ENCODE measurements around the gene OPRM1.
"Not testable (repeated sequence)": the region's sequence is repeated elsewhere in the genome, so short reads cannot be mapped to it uniquely, and the experiment has no call there.

The OPRM1 gene

DNA sequence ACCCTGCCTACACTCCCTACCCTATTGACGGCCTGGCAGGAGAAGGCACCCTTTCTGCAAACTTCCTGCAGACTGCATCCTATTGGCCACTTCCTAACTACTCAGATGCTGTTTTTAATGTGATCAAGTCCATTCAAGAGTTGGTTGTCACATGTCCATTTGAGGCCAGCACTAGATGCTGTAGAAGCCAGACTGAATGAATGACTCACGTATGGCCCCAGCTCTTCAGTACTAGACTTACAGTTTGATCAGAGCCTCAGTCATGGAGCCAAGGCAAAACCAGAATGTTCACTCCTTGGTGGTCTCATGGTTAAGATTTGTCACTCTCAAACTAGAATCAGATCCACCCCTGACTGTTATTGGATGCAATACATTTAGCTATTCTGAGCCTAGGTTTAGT lies 101.7 kb downstream of the OPRM1 start:
- DNase-seq (ENCODE audit: low read depth in 3 of 3): no peak

DNA sequence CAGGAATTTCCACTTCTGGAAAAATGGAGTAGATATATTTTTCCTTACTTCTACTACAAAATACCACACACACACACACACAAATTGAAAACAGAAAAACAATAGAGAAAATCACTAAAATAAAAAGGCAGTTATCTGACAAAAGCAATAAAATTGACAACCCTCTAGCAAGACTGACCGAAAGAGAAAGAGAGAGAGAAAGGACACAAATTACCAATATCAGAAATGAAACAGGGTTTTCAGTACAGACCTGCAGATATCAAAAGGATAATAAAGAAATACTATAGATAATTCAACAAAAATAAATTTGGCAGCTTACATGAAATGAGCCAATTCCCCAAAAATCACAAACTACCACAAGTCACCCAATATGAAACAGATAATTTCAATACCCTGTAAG lies 104.7 kb downstream of the OPRM1 start:
- DNase-seq (ENCODE audit: low read depth in 3 of 3): no peak

DNA sequence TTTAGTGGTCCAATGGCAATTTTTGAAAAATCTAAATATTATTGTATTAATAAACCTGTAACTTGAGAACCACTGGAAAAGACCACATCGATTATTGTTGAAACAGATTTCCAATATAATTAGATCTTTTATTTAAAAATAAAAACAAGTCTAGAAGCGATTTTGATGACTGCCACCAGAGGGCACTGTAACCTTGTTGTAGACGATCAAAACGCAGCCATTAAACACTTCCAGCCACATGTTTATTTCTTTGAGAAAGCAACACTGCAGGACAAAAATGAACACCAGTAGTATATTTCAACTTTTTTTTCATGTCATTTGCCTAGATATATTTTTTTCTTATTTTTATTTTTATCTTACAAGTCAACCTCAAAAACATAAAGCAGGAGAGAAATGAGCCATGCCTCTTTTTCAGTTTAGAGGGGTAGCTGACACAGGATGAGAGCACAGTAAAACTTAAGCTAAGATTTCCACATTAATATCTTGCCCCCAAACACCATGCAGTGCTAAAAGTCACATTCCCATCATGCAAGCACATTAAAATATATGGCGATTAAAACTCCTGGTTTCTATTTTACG lies 115.4 kb downstream of the OPRM1 start:
- peak in 2 of 3 experiments; percentile 27 to 60 for DNase-seq (ENCODE audit: low read depth in 3 of 3)

DNA sequence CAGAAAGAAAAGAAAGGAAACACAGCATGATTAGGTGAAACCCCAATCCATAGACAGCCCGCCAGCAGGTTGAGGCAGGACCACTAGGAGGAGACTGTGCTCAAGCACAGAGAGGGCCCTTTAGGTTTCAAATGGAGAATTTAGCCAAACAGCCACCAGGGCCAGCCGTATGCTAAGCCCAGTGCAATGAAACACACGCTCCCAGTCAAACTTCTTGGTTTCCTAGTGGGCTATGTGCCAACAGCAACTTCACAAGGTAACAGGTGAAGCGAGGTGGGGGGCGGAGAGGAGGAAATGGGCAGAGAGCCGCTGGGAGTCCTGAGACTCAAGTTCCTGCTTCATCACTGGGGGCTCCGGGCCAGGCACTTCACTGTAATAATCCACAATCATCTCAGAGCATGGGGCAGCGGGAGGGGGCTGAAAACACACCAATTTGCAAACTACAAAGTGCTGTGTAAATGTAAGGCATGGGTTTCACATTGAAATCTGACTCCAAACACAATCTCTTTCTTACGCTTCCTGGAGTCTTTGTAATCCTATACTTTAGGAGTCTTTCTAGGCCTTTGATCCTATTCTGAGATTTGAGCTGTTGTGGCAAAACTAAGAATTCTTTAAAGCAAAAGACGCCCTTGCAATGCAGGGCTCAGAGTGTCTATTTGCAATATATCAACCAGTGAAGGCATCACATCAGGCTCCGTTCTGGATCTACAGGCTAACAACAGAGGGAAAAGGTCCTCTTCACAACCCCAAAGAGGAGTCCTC lies 117.3 kb downstream of the OPRM1 start:
- DNase-seq (ENCODE audit: low read depth in 3 of 3): peak; percentile 18 to 50 (median 48)

DNA sequence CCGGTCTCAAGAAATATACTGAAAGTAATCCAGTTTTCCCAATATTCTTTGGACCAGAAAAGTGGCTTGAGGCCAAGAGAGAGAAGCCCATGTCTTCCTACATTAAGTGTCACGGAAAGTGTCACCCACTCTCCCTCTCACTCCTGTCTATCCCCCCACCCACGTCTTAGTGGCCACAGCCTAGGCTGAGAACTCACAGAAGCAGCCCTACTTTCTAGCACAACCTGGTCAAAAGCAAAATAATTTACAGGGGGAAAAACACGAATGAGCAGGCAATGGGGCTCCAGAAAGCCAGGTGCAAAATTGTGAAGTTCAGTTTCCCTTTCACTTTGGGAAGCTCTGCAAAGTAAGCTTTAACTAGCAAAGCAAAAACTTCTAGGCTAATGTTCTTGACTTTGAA lies 118.0 kb downstream of the OPRM1 start:
- DNase-seq (ENCODE audit: low read depth in 3 of 3): peak in 1 of 3 experiments; percentile 14

DNA sequence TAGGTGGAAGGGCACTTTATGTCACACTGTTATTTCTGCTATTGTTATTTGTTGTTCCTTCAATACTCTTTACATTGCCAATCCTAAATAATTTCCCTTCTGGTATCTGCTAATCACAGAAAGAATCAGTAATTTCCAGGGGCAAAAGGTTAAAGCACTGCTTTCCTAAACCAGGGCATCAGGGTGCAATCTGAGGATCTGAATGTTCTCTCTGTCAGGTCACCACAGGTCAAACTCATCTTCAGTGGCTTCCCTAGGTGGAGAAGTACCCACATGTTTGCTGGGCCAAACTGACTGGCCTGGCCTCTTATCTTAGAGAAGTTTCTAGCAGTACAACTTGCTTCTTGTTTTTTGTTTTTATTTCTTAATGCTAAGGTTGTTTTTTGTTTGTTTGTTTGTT lies 118.7 kb downstream of the OPRM1 start:
- DNase-seq (ENCODE audit: low read depth in 3 of 3): no peak

DNA sequence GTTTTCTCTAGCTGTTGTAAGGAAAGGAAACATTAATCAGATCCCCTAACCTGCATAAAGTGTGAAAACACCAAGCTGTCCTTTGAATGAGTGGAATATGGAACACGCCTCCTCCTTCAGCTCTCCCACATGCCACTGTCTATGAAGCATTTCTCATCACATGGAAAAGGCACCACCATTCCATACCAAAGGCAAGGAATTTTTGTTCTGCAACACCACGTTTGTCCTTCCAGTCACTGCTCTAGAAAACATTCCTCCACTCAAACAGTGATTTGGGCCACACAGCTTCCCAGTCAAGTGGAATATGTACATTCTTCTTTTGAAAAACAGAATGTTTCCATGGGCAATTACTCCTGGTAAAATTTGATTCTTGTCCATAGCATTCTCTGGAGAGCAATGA lies 120.1 kb downstream of the OPRM1 start:
- no peak for DNase-seq (ENCODE audit: low read depth in 3 of 3)

DNA sequence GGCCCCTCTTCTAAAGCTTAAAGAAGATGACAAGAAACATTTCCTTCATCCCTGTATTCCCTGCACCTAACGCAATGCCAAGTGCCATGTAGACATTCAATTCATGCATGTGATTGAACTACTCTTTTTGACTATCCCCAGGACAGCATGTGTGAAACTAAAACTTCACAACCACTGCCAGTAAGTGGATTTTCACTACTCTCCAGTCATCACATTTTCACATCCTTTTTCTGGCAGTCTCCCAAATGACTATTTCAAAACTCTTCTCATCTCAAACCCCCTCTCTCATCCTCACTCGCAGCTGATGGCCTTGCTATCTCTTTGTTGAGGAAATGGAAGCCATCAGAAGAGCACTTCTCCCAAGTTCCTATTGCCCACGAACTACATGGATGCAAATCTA lies 122.6 kb downstream of the OPRM1 start:
- DNase-seq (ENCODE audit: low read depth in 3 of 3): no peak

DNA sequence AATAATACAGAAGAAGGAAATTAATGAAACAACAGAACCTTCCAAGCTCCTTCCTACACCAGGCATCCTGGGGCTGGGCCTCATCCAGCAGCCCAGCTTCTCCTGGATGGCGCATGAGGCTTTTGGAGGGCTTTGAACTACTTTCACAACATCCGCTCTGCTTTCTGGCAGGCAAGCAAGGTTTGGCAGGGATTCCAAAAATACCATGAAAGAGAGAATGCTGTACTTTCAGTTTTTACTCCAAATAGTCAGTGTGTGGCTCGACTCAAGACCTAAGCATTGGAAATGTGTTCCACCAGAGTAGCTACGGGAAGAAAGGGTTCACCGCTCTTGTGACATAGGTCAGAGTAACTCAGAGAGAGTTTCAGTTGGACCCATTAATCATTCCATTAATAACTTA lies 125.4 kb downstream of the OPRM1 start:
- DNase-seq (ENCODE audit: low read depth in 3 of 3): no peak

DNA sequence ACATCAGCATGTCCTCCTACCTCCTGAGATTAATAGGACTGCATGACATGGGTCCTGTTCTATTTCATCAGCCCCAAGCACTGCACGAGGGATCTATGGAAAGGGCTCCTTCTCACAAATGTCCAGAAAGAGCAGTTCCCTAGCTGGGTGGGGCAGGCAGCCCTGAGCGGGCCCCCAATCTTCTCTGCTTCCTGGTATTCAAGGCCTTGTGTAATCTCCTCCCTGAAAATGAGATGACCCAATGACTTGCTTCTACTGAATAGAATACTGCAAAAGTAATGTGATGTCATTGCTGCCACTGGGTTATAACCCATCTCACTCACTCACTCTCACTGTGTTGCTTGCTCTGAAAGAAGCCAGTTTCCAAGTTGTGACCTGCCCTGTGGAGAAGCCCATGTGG lies 126.4 kb downstream of the OPRM1 start:
- DNase-seq (ENCODE audit: low read depth in 3 of 3): no peak

DNA sequence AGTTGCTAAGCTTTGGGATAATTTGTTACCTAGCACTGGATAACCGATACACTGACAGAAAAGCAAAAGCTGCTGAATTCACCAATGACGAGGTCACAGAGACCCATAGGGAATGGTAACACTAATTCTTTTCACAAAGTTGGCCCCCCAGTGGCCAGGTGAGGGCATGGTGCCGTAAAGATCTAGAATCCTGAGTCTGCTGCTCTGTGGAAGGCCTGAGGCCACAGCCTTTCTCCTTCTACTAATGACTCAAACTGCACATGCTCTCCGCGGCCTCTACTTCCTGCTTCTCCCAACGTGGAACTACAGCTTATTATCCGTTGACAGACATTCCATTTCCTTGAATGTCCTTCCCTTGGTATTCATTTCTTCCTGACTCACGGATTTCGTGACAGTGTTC lies 127.1 kb downstream of the OPRM1 start:
- DNase-seq (ENCODE audit: low read depth in 3 of 3): no peak

DNA sequence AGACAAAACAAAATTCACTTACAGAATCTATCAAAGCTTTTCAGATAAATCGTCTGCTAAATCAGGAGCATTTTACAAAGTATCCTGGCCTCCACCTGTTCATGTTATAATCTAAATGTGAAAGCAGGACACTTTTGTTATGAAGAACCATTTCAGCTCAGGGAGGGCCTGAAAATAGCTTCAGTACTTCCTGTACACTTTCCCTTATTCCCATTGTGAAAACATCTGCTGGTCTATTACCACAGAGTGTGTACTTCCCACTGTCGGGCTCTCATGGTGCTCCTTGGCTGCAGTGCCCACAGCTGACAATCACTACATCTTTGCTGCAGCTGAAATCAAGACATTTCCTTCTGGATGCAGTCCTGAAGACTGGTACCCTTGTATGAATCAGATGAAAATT lies 128.1 kb downstream of the OPRM1 start:
- DNase-seq (ENCODE audit: low read depth in 3 of 3): no peak

DNA sequence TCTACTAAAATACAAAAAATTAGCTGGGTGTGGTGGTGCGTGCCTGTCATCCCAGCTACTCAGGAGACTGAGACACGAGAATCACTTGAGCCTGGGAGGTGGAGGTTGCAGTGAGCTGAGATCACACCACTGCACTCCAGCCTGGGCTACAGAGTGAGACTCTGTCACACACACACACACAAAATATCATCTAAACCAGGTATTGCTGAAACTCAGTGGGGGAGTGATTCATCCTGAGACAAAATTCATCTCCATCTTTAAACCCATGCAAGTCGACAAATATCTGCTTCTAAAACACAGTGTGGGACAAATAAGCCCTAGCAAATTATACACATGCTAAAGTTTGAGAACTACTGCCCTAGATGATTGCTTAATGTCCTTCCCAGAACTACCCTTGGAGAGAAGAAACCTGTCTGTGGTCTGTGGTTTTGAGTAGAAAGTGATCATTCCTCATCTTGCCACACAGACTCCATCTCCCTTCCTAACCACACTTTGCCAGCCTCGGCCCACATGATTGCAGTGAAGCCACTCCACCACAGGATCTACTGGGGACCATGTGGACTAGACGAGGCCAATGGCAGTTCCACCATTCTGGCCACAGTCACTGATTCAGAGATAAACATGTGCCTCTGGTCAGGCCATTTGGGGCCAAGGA lies 130.3 kb downstream of the OPRM1 start:
- no peak for DNase-seq (ENCODE audit: low read depth in 3 of 3)

DNA sequence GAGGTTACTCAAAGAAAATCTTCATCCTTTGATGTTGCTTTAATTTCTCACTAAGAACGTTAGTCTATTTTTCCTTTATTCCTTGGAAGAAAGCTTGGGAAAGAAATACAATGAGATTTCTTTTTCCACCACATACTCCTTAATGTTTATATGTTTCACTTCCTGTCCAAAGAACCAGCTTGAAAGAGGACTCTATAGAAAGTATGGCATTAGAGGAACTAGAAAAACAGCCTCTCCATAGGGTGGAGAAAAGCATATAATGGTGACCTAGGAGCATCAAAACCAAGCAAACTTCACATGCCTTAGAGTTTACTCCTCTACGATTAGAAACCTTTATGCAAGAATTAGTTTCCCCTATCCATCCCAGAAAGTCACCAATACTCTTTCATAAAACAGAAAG lies 131.1 kb downstream of the OPRM1 start:
- DNase-seq (ENCODE audit: low read depth in 3 of 3): no peak

DNA sequence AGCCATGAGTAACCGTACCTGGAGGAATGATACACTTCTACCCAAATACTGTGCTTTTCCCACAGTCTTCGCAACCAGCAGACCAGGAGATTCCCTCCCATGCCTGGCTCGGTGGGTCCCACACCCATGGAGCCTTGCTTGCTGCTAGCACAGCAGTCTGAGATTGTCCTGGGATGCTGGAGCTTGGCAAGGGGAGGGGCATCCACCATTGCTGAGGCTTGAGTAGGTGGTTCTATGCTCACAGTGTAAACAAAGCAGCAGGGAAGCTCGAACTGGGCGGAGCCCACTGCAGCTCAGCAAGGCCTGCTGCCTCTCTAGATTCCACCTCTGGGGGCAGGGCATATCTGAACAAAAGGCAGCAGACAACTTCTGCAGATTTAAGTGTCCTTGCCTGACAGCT lies 133.4 kb downstream of the OPRM1 start:
- DNase-seq (ENCODE audit: low read depth in 3 of 3): not testable (repeated sequence)

DNA sequence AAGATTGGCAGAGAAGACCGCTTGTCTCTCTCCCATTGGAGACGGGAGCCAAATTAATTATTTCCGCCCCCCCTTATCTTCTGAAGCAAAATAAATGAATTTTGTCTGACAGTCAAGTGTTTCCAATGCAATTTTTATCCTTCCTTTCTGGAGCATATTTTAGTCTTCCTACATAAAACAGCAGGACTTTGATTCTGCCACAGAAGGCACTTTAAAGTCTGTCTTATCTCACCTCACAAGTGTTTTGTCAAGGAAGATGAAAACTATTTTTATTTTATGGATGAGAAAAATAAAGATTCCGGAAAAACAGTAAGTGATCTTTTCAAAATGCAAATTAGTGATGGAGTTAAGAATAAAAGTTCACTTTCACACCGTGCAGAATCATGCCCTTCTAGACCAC lies 140.4 kb downstream of the OPRM1 start:
- no peak for DNase-seq (ENCODE audit: low read depth in 3 of 3)

DNA sequence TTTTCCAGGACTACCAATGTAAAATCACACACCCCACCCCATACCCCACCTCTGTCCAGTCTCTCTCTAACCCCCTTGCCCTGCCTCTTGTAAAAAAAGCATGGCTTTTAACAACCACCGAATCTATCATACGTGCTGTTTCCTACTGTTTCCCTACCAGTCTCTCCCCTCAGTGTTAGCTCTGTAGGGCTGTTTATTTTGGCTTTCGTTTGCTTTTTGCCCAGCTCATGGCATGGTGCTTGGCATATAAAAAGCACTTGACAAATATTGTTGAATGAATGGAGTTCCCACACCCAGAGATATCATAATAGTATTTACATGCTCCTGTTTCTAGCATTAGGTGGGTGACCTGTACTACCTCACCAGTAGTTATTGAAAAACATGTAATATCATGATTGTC lies 148.2 kb downstream of the OPRM1 start:
- no peak for DNase-seq (ENCODE audit: low read depth in 3 of 3)

DNA sequence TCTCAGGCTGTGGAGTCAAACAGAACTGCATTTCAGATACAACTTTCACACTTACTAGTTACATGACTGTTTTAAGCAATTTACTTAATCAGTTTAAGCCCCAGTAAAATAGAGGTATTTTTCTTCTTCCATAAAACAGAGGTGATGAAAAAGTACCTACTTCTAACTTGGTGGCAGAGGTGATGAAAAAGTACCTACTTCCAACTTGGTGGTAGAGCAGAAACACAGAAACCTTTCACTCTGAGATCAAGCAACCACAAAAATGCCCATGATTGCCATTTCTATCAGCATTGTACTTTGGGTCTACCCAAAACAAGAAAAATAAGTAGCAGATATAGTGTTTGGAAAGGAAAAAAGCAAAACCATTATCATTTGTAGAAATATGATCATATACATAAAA lies 148.7 kb downstream of the OPRM1 start:
- DNase-seq (ENCODE audit: low read depth in 3 of 3): no peak

DNA sequence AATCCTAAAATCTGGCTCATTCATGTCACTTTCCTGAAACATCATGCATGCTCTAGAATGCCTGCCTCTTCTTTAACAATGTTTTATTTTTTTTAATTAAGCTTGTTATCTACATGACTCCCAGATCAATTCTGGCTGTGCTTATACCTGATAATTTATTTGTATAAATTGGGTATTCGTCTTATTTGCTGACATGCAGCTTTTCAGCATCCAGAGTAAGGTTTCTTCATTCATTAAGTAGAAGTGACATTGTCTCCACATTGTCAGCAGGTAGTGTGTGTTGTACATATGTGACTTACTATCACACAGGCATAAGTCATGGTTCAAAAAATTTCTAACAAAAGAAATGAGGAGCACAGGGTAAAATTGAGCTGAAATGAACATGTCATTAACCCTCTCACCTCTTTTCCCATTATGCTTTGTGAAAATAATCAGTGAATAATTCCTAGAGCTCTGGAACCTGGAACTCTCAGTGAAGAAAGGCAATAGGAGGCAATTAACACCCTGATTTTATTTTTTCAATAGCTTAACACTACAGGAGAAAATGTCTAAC lies 157.4 kb downstream of the OPRM1 start:
- DNase-seq (ENCODE audit: low read depth in 3 of 3): no peak

DNA sequence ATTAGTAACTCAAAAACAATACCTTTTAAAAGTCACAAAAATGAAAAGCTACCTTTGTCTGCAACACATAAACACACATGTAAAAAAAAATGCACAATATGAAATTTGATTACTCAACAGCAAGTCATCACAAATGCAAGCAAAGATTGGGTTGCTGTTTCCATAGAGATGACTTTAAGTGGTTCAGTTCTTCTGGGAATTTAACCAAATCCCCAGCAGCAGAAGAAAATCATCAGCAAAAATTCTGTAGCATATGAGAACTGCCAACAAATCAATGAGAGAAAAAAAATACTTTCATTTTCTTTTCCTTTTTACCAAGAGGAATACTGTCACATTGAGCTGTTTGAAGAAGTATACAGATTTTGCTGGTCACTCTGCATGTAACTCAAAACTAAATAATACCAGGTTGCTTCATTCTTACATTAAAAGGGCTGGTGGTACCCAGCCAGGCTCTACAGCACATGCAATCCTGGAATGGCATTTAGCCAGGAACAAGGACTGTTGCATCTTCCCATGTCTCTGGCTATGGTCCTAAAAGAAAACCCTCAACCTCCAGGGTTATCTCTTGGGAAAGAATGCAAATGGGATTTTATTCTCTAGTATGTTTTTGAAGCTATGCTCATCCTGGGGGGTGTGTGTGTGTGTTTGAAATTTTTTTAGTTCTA lies 158.3 kb downstream of the OPRM1 start:
- DNase-seq (ENCODE audit: low read depth in 3 of 3): no peak

DNA sequence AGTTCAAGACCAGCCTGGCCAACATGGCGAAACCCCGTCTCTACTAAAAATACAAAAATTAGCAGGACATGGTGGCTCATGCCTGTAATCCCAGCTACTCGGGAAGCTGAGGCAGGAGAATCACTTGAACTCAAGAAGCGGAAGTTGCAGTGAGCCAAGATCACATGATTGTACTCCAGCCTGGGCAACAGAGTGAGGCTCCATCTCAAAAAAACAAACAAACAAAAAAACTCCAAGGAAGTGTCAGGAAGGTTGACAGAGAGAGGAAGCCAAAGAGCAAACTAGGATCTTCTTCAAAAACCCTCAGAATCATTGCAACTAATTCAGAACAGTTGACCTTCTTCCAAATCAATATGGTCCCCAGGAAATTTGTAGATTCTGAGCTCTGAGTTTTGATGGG lies 162.6 kb downstream of the OPRM1 start:
- not testable (repeated sequence) for DNase-seq (ENCODE audit: low read depth in 3 of 3)

DNA sequence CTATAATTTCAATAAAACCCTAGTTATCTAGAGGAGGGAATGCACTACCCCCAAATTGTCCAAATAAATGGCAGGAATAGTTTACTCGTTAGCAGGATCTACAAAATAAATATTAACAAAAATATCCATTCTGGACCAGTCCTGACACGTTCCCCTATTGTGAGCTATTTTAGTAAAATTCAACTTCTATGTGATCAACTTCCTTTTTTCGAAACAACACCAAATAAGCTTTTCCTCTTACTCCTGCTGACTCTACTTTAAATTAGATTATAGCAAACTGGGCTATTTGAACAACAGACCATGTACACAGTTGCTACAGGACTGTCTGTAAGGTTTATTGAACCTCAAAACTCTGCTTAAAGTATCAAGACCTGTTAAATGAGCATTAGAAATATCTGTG lies 163.3 kb downstream of the OPRM1 start:
- DNase-seq (ENCODE audit: low read depth in 3 of 3): no peak

Measured in stimulated activated CD4-positive, alpha-beta T cell treated with anti-CD3 and anti-CD28 coated beads, TNF-alpha, amount 100 ng/mL, for 4 hours (primary cell).